ENCODE results near the gene NKX3-2.

Gene NKX3-2

GRCh38 chr4:13515268-13515667, 29.0 kb downstream of the NKX3-2 start:
- H3K27me3 Mint-ChIP-seq: peaks cover 52% of the 10 kb centered on the region
- H3K36me3 Mint-ChIP-seq (ENCODE audit: low read depth): no peaks in the 10 kb centered on the region
- no peak overlapping the region for H3K27ac Mint-ChIP-seq
- H3K4me1 Mint-ChIP-seq (ENCODE audit: low read depth): no peaks in the 10 kb centered on the region
- no peaks in the 10 kb centered on the region for H3K9me3 Mint-ChIP-seq
- no peak overlapping the region for H3K4me3 Mint-ChIP-seq
- no peak for DNase-seq

GRCh38 chr4:13514722-13515121, 29.6 kb downstream of the NKX3-2 start:
- H3K9me3 Mint-ChIP-seq: no peaks in the 10 kb centered on the region
- H3K36me3 Mint-ChIP-seq (ENCODE audit: low read depth): no peaks in the 10 kb centered on the region
- peaks cover 49% of the 10 kb centered on the region for H3K27me3 Mint-ChIP-seq
- no peaks in the 10 kb centered on the region for H3K4me1 Mint-ChIP-seq (ENCODE audit: low read depth)
- no peak for DNase-seq
- H3K4me3 Mint-ChIP-seq: no peak overlapping the region
- H3K27ac Mint-ChIP-seq: no peak overlapping the region

GRCh38 chr4:13511101-13511500, 33.2 kb downstream of the NKX3-2 start:
- Mint-ChIP-seq H3K27me3 (peaks cover 35% of the 10 kb centered on the region), H3K9me3 (no peaks in the 10 kb centered on the region), H3K36me3 (ENCODE audit: low read depth) (no peaks in the 10 kb centered on the region), H3K4me3 (no peak overlapping the region), H3K27ac (no peak overlapping the region), H3K4me1 (ENCODE audit: low read depth) (no peaks in the 10 kb centered on the region)
- DNase-seq: no peak

GRCh38 chr4:13509442-13509841, 34.9 kb downstream of the NKX3-2 start:
- Mint-ChIP-seq H3K27ac (no peak overlapping the region), H3K9me3 (no peaks in the 10 kb centered on the region), H3K27me3 (peaks cover 27% of the 10 kb centered on the region), H3K4me3 (no peak overlapping the region), H3K4me1 (ENCODE audit: low read depth) (no peaks in the 10 kb centered on the region), H3K36me3 (ENCODE audit: low read depth) (no peaks in the 10 kb centered on the region)
- no peak for DNase-seq

DNA sequence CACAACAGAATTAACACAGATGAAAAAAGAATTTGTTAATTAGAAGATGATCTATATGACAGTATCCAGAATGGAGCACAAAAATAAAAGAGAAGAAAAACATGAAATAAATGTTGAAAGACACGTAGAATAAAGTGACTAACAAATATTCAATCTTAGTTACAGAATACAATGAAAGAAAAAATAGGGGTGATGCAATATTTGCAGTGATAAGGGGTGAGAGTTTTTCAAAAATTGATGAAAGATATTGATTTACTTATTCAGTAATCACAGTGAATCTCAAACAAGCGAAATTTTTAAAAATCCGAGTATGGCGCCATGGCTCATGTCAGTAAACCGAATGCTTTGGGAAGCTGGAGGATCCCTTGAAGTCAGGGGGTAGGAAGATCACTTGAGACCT, 39.9 kb downstream of the NKX3-2 start:
- H3K36me3 Mint-ChIP-seq (ENCODE audit: low read depth): no peaks in the 10 kb centered on the region
- no peak for DNase-seq
- peaks cover 32% of the 10 kb centered on the region for H3K27me3 Mint-ChIP-seq
- no peaks in the 10 kb centered on the region for H3K9me3 Mint-ChIP-seq
- H3K4me3 Mint-ChIP-seq: no peak overlapping the region
- H3K4me1 Mint-ChIP-seq (ENCODE audit: low read depth): no peaks in the 10 kb centered on the region
- no peak overlapping the region for H3K27ac Mint-ChIP-seq

GRCh38 chr4:13498469-13498868, 45.8 kb downstream of the NKX3-2 start:
- DNase-seq: no peak
- Mint-ChIP-seq H3K27ac (no peak overlapping the region), H3K9me3 (no peaks in the 10 kb centered on the region), H3K4me3 (no peak overlapping the region), H3K27me3 (peaks cover 59% of the 10 kb centered on the region), H3K4me1 (ENCODE audit: low read depth) (no peaks in the 10 kb centered on the region), H3K36me3 (ENCODE audit: low read depth) (no peaks in the 10 kb centered on the region)

GRCh38 chr4:13496605-13497004, 47.7 kb downstream of the NKX3-2 start:
- Mint-ChIP-seq H3K4me1 (ENCODE audit: low read depth) (no peaks in the 10 kb centered on the region), H3K4me3 (no peak overlapping the region), H3K27ac (no peak overlapping the region), H3K36me3 (ENCODE audit: low read depth) (no peaks in the 10 kb centered on the region), H3K27me3 (peaks cover 61% of the 10 kb centered on the region), H3K9me3 (no peaks in the 10 kb centered on the region)
- no peak for DNase-seq

- Mint-ChIP-seq H3K4me3 (no peak overlapping the region), H3K4me1 (ENCODE audit: low read depth) (no peaks in the 10 kb centered on the region), H3K36me3 (ENCODE audit: low read depth) (no peaks in the 10 kb centered on the region), H3K9me3 (no peaks in the 10 kb centered on the region), H3K27me3 (peaks cover 60% of the 10 kb centered on the region), H3K27ac (no peak overlapping the region)
- no peak for DNase-seq
Observed at GRCh38 chr4:13495753-13496152, 48.6 kb downstream of the NKX3-2 start.

- Mint-ChIP-seq H3K27ac (no peak overlapping the region), H3K36me3 (ENCODE audit: low read depth) (no peaks in the 10 kb centered on the region), H3K4me1 (ENCODE audit: low read depth) (no peaks in the 10 kb centered on the region), H3K27me3 (peaks cover 60% of the 10 kb centered on the region), H3K4me3 (no peak overlapping the region), H3K9me3 (no peaks in the 10 kb centered on the region)
- no peak for DNase-seq
Observed at GRCh38 chr4:13493793-13494192, 50.5 kb downstream of the NKX3-2 start.

DNA sequence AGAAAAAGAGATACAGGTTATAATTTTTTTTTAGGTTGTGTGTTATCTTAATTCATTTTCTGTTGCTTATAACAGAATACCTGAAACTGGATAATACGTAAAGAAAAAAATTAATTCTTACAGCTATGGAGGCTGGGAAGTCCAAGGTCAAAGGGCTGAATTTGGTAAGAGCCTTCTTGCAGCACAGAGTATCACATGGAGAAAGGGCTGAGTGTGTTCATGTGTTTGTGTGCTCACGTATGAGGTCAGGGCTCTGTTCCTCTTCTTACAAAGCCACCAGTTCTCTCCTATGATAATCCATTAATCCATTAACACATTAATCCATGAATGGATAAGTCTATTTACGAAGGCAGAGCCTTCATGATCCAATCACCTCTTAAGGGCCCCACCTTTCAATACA, 51.6 kb downstream of the NKX3-2 start:
- H3K4me3 Mint-ChIP-seq: no peak overlapping the region
- no peaks in the 10 kb centered on the region for H3K4me1 Mint-ChIP-seq (ENCODE audit: low read depth)
- H3K27ac Mint-ChIP-seq: no peak overlapping the region
- no peaks in the 10 kb centered on the region for H3K9me3 Mint-ChIP-seq
- DNase-seq: no peak
- H3K36me3 Mint-ChIP-seq (ENCODE audit: low read depth): no peaks in the 10 kb centered on the region
- H3K27me3 Mint-ChIP-seq: peaks cover 58% of the 10 kb centered on the region
